ENCODE measurements around the gene PICK1. TPM values are rescaled to one million over a fixed set of nuclear protein-coding genes. Genes with fewer than 3 reads are reported as not detected.

The PICK1 gene
- total and polyA plus RNA-seq, 2 of the 13 experiments (the other 11 are each of a cell fraction or from before 2014, with no cell fraction given) = 19.3 to 25.3 TPM

- TF ChIP-seq, protein P1, sequence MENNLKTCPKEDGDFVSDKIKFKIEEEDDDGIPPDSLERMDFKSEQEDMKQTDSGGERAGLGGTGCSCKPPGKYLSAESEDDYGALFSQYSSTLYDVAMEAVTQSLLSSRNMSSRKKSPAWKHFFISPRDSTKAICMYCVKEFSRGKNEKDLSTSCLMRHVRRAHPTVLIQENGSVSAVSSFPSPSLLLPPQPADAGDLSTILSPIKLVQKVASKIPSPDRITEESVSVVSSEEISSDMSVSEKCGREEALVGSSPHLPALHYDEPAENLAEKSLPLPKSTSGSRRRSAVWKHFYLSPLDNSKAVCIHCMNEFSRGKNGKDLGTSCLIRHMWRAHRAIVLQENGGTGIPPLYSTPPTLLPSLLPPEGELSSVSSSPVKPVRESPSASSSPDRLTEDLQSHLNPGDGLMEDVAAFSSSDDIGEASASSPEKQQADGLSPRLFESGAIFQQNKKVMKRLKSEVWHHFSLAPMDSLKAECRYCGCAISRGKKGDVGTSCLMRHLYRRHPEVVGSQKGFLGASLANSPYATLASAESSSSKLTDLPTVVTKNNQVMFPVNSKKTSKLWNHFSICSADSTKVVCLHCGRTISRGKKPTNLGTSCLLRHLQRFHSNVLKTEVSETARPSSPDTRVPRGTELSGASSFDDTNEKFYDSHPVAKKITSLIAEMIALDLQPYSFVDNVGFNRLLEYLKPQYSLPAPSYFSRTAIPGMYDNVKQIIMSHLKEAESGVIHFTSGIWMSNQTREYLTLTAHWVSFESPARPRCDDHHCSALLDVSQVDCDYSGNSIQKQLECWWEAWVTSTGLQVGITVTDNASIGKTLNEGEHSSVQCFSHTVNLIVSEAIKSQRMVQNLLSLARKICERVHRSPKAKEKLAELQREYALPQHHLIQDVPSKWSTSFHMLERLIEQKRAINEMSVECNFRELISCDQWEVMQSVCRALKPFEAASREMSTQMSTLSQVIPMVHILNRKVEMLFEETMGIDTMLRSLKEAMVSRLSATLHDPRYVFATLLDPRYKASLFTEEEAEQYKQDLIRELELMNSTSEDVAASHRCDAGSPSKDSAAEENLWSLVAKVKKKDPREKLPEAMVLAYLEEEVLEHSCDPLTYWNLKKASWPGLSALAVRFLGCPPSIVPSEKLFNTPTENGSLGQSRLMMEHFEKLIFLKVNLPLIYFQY (CRISPR knock-in tag; IDR thresholded peaks at IDR 0.05; ENCODE audit: borderline replicate concordance) = peak; percentile 82
- TF ChIP-seq RBAK (CRISPR knock-in tag; IDR thresholded peaks at IDR 0.05) (no peak), SP2 (CRISPR knock-in tag; IDR thresholded peaks at IDR 0.05) (peak; percentile 80), HIVEP1 (CRISPR knock-in tag; IDR thresholded peaks at IDR 0.05) (no peak; the same call in 1 of the 2 replicates), ZSCAN30 (CRISPR knock-in tag; IDR thresholded peaks at IDR 0.05) (no peak), TAF15 (IDR thresholded peaks at IDR 0.05; ENCODE audit: low read depth, low read length, poor library complexity, severe bottlenecking) (no peak), NFYC (CRISPR knock-in tag; IDR thresholded peaks at IDR 0.05) (peak; percentile 88), SMC3 (IDR thresholded peaks at IDR 0.05; ENCODE audit: low read length) (no peak), PRDM4 (CRISPR knock-in tag; IDR thresholded peaks at IDR 0.05; ENCODE audit: borderline replicate concordance) (no peak), ZFP36 (IDR thresholded peaks at IDR 0.05; ENCODE audit: borderline replicate concordance, low read depth, low read length, partially characterized antibody) (no peak), NCOA2 (CRISPR knock-in tag; IDR thresholded peaks at IDR 0.05) (no peak)
- TF ChIP-seq, protein P2, sequence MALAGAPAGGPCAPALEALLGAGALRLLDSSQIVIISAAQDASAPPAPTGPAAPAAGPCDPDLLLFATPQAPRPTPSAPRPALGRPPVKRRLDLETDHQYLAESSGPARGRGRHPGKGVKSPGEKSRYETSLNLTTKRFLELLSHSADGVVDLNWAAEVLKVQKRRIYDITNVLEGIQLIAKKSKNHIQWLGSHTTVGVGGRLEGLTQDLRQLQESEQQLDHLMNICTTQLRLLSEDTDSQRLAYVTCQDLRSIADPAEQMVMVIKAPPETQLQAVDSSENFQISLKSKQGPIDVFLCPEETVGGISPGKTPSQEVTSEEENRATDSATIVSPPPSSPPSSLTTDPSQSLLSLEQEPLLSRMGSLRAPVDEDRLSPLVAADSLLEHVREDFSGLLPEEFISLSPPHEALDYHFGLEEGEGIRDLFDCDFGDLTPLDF (CRISPR knock-in tag; IDR thresholded peaks at IDR 0.05) = peak; percentile 34; the same call in 1 of the 2 replicates
- TF ChIP-seq, protein P3, sequence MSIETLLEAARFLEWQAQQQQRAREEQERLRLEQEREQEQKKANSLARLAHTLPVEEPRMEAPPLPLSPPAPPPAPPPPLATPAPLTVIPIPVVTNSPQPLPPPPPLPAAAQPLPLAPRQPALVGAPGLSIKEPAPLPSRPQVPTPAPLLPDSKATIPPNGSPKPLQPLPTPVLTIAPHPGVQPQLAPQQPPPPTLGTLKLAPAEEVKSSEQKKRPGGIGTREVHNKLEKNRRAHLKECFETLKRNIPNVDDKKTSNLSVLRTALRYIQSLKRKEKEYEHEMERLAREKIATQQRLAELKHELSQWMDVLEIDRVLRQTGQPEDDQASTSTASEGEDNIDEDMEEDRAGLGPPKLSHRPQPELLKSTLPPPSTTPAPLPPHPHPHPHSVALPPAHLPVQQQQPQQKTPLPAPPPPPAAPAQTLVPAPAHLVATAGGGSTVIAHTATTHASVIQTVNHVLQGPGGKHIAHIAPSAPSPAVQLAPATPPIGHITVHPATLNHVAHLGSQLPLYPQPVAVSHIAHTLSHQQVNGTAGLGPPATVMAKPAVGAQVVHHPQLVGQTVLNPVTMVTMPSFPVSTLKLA (IDR thresholded peaks at IDR 0.05) = no peak
- TF ChIP-seq, protein P4, sequence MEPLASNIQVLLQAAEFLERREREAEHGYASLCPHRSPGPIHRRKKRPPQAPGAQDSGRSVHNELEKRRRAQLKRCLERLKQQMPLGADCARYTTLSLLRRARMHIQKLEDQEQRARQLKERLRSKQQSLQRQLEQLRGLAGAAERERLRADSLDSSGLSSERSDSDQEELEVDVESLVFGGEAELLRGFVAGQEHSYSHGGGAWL (CRISPR knock-in tag; IDR thresholded peaks at IDR 0.05) = peak; percentile 31; the same call in 1 of the 2 replicates
- TF ChIP-seq, protein P5, sequence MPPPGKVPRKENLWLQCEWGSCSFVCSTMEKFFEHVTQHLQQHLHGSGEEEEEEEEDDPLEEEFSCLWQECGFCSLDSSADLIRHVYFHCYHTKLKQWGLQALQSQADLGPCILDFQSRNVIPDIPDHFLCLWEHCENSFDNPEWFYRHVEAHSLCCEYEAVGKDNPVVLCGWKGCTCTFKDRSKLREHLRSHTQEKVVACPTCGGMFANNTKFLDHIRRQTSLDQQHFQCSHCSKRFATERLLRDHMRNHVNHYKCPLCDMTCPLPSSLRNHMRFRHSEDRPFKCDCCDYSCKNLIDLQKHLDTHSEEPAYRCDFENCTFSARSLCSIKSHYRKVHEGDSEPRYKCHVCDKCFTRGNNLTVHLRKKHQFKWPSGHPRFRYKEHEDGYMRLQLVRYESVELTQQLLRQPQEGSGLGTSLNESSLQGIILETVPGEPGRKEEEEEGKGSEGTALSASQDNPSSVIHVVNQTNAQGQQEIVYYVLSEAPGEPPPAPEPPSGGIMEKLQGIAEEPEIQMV (CRISPR knock-in tag; IDR thresholded peaks at IDR 0.05; ENCODE audit: low read depth) = no peak
Measured at GRCh38 chr22:38056969-38057891, at the start of gene PICK1 (continued).

Data from HepG2 (cell line).